ENCODE results near the gene MIB1. TPM values are rescaled to one million over a fixed set of nuclear protein-coding genes. Genes with fewer than 3 reads are reported as not detected.

The MIB1 gene
- total and polyA plus RNA-seq, 10 of the 15 experiments (the other 5 are each of a cell fraction or from before 2014, with no cell fraction given), result 2.3 to 27.5 (median 10.4) TPM

DNA sequence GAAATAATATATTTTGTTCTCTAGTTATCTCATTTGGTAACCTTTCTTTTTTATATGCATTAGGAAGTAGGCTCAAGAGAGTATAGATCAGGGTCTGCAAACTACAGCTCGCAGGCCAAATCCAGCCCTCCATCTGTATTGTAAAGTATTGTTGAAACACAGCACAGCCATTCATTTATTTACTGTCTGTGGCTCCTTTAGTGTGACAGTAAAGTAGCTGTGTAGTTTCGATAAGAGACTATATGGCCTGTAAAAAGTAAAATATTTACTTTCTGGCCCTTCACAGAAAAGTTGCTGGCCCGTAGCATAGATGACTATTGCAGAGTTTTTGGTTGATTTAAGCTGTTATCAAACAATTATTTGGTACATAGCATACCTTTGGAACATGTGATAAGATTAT is 67.6 kb downstream of the MIB1 start (continued):
- TF ChIP-seq, protein P1, sequence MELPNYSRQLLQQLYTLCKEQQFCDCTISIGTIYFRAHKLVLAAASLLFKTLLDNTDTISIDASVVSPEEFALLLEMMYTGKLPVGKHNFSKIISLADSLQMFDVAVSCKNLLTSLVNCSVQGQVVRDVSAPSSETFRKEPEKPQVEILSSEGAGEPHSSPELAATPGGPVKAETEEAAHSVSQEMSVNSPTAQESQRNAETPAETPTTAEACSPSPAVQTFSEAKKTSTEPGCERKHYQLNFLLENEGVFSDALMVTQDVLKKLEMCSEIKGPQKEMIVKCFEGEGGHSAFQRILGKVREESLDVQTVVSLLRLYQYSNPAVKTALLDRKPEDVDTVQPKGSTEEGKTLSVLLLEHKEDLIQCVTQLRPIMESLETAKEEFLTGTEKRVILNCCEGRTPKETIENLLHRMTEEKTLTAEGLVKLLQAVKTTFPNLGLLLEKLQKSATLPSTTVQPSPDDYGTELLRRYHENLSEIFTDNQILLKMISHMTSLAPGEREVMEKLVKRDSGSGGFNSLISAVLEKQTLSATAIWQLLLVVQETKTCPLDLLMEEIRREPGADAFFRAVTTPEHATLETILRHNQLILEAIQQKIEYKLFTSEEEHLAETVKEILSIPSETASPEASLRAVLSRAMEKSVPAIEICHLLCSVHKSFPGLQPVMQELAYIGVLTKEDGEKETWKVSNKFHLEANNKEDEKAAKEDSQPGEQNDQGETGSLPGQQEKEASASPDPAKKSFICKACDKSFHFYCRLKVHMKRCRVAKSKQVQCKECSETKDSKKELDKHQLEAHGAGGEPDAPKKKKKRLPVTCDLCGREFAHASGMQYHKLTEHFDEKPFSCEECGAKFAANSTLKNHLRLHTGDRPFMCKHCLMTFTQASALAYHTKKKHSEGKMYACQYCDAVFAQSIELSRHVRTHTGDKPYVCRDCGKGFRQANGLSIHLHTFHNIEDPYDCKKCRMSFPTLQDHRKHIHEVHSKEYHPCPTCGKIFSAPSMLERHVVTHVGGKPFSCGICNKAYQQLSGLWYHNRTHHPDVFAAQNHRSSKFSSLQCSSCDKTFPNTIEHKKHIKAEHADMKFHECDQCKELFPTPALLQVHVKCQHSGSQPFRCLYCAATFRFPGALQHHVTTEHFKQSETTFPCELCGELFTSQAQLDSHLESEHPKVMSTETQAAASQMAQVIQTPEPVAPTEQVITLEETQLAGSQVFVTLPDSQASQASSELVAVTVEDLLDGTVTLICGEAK (IDR thresholded peaks at IDR 0.05; ENCODE audit: borderline replicate concordance), result no peak
- no peak for TF ChIP-seq NR2C2 (IDR thresholded peaks at IDR 0.05; ENCODE audit: borderline replicate concordance, control insufficient read depth, insufficient read length, low read depth)

DNA sequence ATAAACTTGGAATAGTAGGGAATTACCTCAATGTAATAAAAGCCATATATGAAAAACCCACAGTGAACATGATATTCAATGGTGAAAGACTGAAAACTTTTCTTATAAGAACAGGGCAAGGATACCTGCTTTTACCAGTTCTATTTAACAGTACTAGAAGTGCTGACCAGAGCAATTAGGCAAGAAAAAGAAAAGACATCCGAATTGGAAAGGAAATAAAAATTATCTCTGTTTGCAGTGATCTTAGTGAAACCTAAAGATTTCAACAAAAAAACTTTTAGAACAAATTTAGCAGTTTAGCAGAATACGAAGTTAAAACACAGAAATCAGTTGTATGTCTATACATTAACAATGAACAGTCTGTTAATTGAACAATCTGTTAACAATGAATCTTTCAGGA is 69.1 kb downstream of the MIB1 start:
- H3K36me3 ChIP-seq (ENCODE audit: control insufficient read depth in 2 of 2, insufficient read depth in 2 of 2, low read length in 1 of 2), result no peaks in the 10 kb centered on the region; a peak in 2 of 4 replicates
- BruUV-seq (replicated peaks), result no TSS peak
- ChIA-PET SMC1A (ENCODE audit: uncharacterized antibody, unreplicated experiment) (no interaction called here), POLR2A (no interaction called here), RAD21 (ENCODE audit: unreplicated experiment) (no interaction called here), CTCF (no interaction called here)
- DNase-seq (ENCODE audit: low read depth, low spot score) (no peak), ATAC-seq (no peak), FAIRE-seq (no peak)
- no peak overlapping the region for H3K9ac ChIP-seq (ENCODE audit: control insufficient read depth, insufficient read depth, low read length)
- no peaks in the 10 kb centered on the region for H3K79me2 ChIP-seq (ENCODE audit: control insufficient read depth, insufficient read depth, low read length)
- H3K4me3 ChIP-seq, result no peak overlapping the region
- H3K4me1 ChIP-seq (ENCODE audit: control insufficient read depth, insufficient read depth, low read length), result no peaks in the 10 kb centered on the region
- H3K9me3 ChIP-seq (replicated peaks; ENCODE audit: control insufficient read depth, insufficient read depth, low read length), result peaks cover 5% of the 10 kb centered on the region
- 97% methylated on average over 2 of the region's 2 CpGs for WGBS (ENCODE audit: insufficient coverage, insufficient replicate concordance, low lambda C conversion rate, missing lambda C conversion rate)
- H3K27ac ChIP-seq (ENCODE audit: control insufficient read depth, insufficient read depth), result no peak overlapping the region
- in situ Hi-C loops (cut with MboI) (no loop called here), intact Hi-C loops (cut with micrococcal nuclease; ENCODE audit: unreplicated experiment) (no loop called here)
- H3K27me3 ChIP-seq (replicated peaks in 1 of 2; ENCODE audit: control insufficient read depth in 2 of 2, insufficient read depth in 2 of 2, low read length in 1 of 2), result no peaks in the 10 kb centered on the region
- no peaks in the 10 kb centered on the region for H4K20me1 ChIP-seq (ENCODE audit: control insufficient read depth, insufficient read depth)
- no peak overlapping the region for H2AFZ ChIP-seq (ENCODE audit: control insufficient read depth, low read depth, low read length)
- H3K4me2 ChIP-seq (ENCODE audit: control insufficient read depth, insufficient read depth), result no peak overlapping the region
- TF ChIP-seq ZNF622 (IDR thresholded peaks at IDR 0.05) (no peak), MEF2B (IDR thresholded peaks at IDR 0.05; ENCODE audit: partially characterized antibody, poor library complexity, severe bottlenecking) (no peak), TCF7 (IDR thresholded peaks at IDR 0.05; ENCODE audit: borderline replicate concordance) (no peak), ZZZ3 (IDR thresholded peaks at IDR 0.05; ENCODE audit: control insufficient read depth, insufficient read length, low read depth) (no peak), CHD1 (IDR thresholded peaks at IDR 0.05; ENCODE audit: low read depth, low read length) (no peak), SREBF1 (IDR thresholded peaks at IDR 0.05; ENCODE audit: low read length) (no peak), SP1 (IDR thresholded peaks at IDR 0.05; ENCODE audit: low read depth, low read length) (no peak)
- TF ChIP-seq, protein P2, sequence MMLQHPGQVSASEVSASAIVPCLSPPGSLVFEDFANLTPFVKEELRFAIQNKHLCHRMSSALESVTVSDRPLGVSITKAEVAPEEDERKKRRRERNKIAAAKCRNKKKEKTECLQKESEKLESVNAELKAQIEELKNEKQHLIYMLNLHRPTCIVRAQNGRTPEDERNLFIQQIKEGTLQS (IDR thresholded peaks at IDR 0.05; ENCODE audit: borderline replicate concordance, extremely low read depth, low read depth, low read length), result no peak
- TF ChIP-seq, protein P3, sequence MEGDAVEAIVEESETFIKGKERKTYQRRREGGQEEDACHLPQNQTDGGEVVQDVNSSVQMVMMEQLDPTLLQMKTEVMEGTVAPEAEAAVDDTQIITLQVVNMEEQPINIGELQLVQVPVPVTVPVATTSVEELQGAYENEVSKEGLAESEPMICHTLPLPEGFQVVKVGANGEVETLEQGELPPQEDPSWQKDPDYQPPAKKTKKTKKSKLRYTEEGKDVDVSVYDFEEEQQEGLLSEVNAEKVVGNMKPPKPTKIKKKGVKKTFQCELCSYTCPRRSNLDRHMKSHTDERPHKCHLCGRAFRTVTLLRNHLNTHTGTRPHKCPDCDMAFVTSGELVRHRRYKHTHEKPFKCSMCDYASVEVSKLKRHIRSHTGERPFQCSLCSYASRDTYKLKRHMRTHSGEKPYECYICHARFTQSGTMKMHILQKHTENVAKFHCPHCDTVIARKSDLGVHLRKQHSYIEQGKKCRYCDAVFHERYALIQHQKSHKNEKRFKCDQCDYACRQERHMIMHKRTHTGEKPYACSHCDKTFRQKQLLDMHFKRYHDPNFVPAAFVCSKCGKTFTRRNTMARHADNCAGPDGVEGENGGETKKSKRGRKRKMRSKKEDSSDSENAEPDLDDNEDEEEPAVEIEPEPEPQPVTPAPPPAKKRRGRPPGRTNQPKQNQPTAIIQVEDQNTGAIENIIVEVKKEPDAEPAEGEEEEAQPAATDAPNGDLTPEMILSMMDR (IDR thresholded peaks at IDR 0.05 in 2 of 3, conservative IDR thresholded peaks at IDR 0.05 in 1 of 3; ENCODE audit: control insufficient read depth in 2 of 3, extremely low read depth in 1 of 3, insufficient read depth in 1 of 3, low read depth in 3 of 3, low read length in 3 of 3), result no peak
- TF ChIP-seq, protein P4, sequence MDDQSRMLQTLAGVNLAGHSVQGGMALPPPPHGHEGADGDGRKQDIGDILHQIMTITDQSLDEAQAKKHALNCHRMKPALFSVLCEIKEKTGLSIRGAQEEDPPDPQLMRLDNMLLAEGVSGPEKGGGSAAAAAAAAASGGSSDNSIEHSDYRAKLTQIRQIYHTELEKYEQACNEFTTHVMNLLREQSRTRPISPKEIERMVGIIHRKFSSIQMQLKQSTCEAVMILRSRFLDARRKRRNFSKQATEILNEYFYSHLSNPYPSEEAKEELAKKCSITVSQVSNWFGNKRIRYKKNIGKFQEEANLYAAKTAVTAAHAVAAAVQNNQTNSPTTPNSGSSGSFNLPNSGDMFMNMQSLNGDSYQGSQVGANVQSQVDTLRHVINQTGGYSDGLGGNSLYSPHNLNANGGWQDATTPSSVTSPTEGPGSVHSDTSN (IDR thresholded peaks at IDR 0.05; ENCODE audit: insufficient replicate concordance, low read depth, low read length), result no peak
- TF ChIP-seq, protein P5, sequence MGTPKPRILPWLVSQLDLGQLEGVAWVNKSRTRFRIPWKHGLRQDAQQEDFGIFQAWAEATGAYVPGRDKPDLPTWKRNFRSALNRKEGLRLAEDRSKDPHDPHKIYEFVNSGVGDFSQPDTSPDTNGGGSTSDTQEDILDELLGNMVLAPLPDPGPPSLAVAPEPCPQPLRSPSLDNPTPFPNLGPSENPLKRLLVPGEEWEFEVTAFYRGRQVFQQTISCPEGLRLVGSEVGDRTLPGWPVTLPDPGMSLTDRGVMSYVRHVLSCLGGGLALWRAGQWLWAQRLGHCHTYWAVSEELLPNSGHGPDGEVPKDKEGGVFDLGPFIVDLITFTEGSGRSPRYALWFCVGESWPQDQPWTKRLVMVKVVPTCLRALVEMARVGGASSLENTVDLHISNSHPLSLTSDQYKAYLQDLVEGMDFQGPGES (IDR thresholded peaks at IDR 0.05), result no peak
